ENCODE measurements around the gene JMJD1C. TPM values are rescaled to one million over a fixed set of nuclear protein-coding genes. Genes with fewer than 3 reads are reported as not detected.

The JMJD1C gene
- total and polyA plus RNA-seq, 11 donors: 20.3 to 54.6 (median 34.1) TPM

DNA sequence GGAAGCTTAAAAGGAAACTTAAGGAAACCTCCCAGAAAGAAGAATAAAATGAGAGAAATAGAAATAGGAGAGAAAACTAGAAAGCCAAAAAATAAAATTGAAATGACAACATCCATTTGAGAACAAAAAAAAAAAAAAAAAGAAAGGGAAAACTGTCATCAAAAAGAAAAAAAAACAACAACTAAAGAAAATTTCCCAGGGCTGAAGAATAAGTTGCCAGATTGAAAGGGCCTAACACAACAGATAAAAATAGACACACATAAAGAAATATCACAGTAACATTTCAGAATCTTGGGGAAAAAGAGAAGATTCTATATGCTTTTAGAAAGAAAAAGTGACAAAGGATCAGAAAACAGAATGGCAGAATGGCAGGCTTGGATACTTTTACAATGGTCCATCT is 157.1 kb downstream of the JMJD1C start:
- no peak for DNase-seq
- Histone ChIP-seq H3K4me1 (peaks cover 0 to 15% (median 5%) of the 10 kb centered on the region in 12 donors), H3K36me3 (no peaks in the 10 kb centered on the region), H3K27ac (no peak overlapping the region), H3K27me3 (no peaks in the 10 kb centered on the region), H3K4me3 (no peak overlapping the region), H3K9me3 (no peaks in the 10 kb centered on the region)
- TF ChIP-seq POLR2A (IDR thresholded peaks at IDR 0.05) (no peak), CTCF (IDR thresholded peaks at IDR 0.05) (no peak)
- ATAC-seq: no peak
- intact Hi-C loops (cut with DNase I): no loop called here

DNA sequence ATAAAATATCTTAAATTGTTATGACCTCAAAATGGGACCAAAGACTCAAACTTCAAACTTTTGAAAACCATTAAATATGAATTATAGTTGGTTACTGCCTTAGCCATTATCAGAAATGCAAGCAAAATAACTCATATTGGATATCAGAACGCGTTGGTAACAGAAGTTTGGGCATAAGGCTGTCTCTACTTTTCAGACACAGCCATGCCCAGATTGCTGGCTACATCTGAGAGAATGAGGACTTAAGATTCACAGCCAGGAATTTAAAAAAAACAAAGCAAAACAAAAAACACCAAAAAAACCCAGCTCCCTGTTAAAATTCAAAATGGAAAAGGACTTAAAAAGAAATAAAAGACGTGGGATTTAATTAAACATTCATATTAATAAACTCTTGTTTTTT is 161.6 kb downstream of the JMJD1C start:
- Histone ChIP-seq H3K9me3 (no peaks in the 10 kb centered on the region), H3K27ac (no peak overlapping the region), H3K4me3 (no peak overlapping the region), H3K4me1 (peaks cover 0 to 33% (median 9%) of the 10 kb centered on the region in 12 donors), H3K27me3 (no peaks in the 10 kb centered on the region), H3K36me3 (no peaks in the 10 kb centered on the region)
- no peak for ATAC-seq
- 91 to 97% (median 93%) methylated on average over 3 of the region's 3 CpGs for WGBS, 4 donors
- TF ChIP-seq POLR2A (IDR thresholded peaks at IDR 0.05) (no peak), CTCF (IDR thresholded peaks at IDR 0.05) (no peak)
- intact Hi-C loops (cut with DNase I): no loop called here
- no peak for DNase-seq

DNA sequence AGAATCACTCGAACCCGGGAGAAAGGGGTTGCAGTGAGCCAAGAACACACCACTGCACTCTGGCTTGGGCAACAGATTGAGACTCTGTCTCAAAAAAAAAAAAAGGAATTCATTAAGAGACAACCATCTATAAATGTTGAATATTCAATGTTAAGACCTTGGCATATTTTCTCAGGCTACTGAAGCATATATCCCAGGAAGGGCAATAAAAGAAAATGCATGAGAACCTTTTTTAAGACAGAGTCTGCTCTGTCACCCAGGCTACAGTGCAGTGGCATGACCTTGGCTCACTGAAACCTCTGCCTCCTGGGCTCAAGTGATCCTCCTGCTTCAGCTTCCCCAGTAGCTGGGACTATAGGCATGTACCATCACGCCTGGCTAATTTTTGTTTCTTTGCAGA is 165.0 kb downstream of the JMJD1C start:
- ATAC-seq (no peak), DNase-seq (no peak)
- Histone ChIP-seq H3K27me3 (no peaks in the 10 kb centered on the region), H3K4me3 (no peak overlapping the region), H3K27ac (no peak overlapping the region), H3K9me3 (no peaks in the 10 kb centered on the region), H3K36me3 (no peaks in the 10 kb centered on the region), H3K4me1 (peaks cover 0 to 30% (median 8%) of the 10 kb centered on the region in 12 donors)
- TF ChIP-seq POLR2A (IDR thresholded peaks at IDR 0.05) (no peak), CTCF (IDR thresholded peaks at IDR 0.05) (no peak)
- intact Hi-C loops (cut with DNase I): no loop called here
- 90 to 98% (median 96%) methylated on average over 3 of the region's 3 CpGs for WGBS, 4 donors

DNA sequence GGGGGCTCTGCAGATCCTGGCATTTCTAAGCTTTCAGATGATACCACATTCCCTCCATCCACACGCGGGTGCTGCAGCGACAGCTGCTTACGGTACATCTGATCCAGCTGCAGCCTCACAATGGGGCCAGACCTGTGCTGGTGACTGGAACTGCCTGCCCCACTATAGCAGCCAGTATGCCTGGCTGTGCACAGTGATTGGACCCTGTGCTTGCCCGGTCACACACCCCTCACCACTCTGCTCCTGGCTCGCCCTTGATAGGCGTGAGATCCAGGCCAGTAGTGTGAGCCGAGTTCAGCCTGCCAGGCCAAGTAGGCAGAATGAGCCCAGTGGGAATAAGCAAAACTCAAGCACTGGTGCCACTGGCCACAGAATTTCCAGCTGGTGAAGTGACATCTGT is 167.8 kb downstream of the JMJD1C start:
- Histone ChIP-seq H3K27me3 (no peaks in the 10 kb centered on the region), H3K9me3 (no peaks in the 10 kb centered on the region), H3K4me3 (no peak overlapping the region), H3K36me3 (no peaks in the 10 kb centered on the region), H3K27ac (no peak overlapping the region), H3K4me1 (peaks cover 0 to 28% (median 10%) of the 10 kb centered on the region in 12 donors)
- DNase-seq (no peak), ATAC-seq (peak in 1 of 4 donors; percentile 54)
- intact Hi-C loops (cut with DNase I): no loop called here
- 90 to 95% (median 93%) methylated on average over 8 of the region's 8 CpGs for WGBS, 4 donors
- TF ChIP-seq POLR2A (IDR thresholded peaks at IDR 0.05): no peak
- no peak for TF ChIP-seq CTCF (IDR thresholded peaks at IDR 0.05)
